ENCODE data around the gene SLC9A9.
"Not testable (repeated sequence)": the region's sequence is repeated elsewhere in the genome, so short reads cannot be mapped to it uniquely, and the experiment has no call there.

SLC9A9 gene

DNA sequence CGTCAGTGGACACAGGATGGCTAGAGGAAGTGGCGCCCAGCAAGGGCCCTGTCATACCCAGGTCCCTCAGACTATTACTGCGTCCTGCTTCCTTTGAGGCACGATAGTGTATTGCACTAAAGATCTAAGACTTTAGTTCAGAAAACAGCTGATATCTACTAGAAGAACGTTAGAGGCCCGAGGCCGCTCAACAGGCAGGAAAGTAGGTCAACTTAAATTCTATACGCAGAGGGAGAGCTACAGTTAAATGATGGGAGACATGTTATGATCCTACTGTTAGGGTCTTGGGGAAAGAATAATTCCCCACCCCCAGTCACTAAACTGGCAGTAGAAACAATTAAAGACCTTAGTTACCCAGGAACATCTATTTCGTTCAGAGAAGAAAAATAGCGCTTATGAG, 410.9 kb downstream of the SLC9A9 start:
- DNase-seq = no peak

DNA sequence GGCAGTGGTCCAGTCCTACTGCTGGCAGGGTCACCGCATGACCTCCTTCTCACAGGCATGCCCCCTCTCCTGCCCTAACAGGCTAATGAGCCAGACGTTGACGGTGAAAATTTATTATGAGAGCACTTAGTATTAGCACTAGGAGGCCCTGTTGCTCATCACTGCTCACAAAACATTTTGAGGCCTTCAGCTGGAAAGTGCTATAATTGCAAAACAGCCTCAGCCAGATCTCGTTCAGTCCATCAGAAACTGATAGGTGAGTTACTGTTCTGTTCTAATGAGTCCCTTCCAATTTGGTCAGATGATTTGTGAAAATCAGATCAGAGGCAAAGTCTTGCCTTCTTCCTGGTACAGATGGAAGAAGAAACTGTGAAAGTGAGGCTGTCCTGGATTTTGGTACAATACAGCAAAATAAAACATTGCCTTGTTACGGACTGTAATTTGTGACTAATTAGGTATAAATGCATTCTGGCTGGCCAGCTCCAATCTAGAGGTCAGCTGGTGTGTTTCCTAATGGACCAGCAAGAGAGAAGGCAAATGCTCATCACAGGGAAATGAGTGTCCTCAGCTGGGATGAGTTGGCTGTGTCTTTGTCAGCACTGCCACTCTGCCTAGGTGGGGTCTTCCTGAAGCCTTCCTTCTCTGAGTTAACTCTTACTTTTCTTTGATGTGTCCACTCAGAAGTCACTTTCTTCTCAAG, 411.9 kb downstream of the SLC9A9 start:
- no peak for DNase-seq

DNA sequence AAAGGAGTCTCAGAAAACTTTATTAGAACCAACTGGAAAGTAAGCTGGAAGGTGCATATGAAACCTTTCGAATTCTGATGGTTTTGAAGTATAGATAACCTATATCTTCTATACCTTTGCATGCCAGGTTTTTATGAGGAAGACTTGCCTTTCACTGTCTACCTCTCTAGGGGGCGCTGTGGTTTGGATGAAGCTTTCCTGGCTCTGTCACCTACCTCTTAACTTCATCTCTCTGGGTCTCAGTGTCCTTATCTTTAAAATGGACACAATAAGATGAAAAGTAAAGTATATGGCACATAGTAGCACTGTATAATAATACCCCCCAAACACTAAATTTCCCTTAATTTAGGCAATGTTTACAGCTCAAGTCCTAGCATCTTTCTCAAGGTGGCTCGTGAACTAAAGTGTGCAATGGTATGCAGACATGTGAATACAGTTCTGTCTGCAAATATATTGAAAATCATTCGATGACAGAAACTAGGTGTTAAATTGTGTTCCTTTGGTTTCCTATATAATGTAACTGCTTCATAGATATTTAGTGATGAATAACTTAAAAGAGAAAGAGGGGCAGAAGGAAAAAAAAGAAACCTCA, 414.4 kb downstream of the SLC9A9 start:
- no peak for DNase-seq

DNA sequence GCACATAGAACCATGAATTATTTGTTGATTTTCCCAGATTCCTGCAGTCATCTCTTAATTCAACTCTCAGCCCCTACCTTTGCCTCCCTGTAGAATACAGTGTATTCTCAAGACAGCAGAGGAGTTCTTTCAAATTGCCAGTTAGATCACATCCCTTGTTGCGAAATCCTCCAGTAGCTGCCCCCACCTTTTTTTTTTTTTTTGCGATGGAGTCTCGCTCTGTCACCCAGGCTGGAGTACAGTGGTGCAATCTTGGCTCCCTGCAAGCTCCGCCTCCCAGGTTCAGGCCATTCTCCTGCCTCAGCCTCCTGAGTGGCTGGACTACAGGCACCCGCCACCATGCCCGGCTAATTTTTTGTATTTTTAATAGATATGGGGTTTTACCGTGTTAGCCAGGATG, 417.0 kb downstream of the SLC9A9 start:
- not testable (repeated sequence) for DNase-seq

DNA sequence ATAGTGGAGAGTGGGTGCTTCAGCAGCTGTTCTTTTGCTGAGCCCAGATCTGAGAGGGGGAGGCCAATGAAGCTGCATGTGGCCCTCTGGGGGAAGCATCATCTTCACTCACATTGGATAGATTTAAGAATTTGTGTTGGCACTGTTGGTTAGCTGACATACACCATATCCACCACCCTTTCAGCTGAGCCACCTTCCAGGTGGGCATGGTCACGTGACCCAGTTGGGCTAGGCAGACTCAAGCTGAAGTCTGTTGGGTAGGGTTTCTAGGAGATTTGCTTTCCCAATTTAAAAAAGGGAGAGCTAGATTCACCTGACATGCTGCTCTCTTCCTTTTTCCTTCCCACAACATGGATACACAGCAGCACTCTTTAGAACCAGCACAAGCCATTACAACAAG, 417.7 kb downstream of the SLC9A9 start:
- DNase-seq = no peak

DNA sequence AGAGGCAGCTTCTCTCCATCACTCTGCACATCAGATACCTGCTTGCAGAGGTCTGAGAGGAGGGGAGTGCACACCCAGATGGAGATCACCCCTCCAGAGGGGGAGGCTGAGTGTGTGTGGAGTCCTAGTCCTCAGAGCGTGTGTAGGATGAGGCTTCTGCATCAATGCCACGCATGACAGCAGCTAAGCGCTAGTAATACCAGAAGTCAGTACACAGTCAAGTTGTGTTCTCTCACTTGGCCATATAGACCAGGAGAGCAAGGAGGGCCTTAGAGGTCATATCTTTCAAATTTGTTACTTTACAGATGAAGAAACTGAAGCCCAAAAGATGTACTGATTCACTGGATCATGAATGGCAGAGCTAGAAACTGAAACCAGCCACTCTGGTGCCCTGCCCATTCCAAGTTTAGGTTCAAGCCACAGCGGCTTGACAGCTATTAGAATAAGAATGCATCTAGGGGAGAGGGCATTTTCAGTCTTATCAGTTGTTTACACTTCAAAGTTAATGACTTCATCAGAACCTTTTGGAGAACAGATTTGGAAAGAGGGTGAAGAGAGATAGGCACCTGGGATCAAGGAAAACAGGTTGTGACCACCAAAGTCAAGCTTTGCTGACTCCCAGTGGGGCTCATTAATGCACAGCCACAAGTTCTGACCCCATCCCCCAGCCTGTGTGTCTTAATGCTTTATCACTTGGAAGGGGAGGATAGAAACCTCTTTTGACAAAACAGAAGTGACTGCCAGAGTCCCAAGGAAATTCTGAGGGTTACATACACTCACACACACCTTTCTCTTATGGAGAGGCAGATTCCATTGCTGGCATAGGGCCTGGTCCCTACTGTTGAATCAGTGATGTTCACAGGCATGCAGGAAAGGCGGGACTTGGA, 418.4 kb downstream of the SLC9A9 start:
- DNase-seq = no peak

DNA sequence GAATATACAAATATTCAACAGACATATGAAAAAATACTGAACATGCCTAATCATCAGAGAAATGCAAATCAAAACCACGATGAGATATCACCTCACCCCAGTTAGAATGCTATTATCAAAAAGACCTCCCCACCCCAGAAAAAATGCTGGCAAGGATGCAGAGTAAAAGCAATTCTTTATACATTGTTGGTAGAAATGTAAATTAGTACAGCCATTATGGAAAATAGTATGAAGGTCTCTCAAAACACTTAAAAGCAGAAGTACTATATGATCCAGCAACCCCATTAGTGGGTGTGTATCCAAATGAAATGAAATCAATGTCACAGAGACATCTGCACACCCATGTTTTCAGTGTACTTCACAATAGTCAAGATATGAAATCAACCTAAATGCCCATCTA, 420.0 kb downstream of the SLC9A9 start:
- DNase-seq = no peak

DNA sequence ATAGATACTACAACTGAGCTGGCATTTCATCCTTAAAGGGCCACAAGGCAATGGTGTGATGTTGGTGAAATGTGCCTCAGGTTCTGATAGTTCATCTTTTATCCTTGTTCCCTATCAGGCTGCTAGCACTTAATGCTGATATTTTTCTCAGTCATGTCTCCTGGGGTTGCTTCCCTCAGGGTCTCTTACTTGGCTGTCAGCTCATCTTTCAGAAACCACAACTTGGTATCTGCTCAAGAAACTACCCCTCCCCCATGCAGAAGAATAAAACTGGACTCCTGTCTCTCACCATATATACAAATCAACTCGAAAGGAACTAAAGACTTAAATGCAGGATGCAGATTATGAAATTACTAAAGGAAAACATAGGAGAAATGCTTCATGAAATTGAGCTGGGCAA, 420.6 kb downstream of the SLC9A9 start:
- DNase-seq = no peak

DNA sequence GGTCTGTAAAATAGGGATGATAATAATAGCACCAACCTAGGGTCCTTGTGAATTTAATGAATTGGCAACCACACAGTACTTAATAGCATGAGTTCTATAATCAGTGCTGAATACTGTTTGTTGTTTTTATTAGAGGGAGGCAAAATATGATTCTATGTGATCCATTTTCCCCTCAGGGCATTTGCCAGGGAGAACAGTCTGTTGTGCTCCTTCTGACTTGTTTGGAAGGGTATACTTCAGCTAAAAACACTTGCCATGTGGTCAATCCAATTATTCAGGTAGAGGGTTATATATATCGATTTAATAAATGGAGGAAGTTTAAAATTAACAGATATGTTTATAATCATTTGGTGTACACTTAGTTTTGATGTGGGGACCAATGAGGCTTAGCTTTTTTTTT, 423.4 kb downstream of the SLC9A9 start:
- DNase-seq = no peak

DNA sequence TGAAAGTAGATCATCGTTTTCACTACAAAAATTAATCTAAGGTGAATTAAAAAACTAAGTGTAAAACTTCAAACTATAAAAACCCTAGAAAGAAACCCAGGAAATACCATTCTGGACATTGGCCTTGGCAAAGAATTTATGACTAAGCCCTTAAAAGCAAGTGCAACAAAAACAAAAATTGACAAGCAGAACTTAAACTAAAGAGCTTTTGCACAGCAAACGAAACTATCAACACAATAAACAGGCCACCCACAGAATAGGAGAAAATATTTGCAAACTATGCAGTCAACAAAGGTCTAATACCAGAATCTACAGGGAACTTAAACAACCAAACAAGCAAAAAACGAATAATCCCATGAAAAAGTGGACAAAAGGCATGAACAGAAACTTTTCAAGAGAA, 426.7 kb downstream of the SLC9A9 start:
- DNase-seq = no peak

DNA sequence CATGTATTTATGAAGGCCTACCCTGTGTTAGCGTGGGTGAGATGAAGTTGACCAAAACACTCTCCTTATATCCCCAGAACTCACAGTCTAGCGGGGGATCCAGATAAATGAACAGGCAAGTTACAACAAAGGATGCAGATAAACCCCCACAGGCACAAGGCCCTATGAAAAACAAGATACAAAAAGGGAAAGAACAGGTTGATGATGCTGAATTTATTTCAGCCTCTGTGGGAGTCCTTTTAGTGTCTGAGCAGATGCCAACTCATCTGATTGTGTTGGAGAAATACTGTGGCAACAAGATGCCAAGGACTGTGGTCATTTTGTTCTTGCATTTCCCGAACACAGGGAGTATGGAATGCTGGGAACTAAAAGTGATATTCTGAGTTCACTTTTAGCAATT, 428.7 kb downstream of the SLC9A9 start:
- no peak for DNase-seq

DNA sequence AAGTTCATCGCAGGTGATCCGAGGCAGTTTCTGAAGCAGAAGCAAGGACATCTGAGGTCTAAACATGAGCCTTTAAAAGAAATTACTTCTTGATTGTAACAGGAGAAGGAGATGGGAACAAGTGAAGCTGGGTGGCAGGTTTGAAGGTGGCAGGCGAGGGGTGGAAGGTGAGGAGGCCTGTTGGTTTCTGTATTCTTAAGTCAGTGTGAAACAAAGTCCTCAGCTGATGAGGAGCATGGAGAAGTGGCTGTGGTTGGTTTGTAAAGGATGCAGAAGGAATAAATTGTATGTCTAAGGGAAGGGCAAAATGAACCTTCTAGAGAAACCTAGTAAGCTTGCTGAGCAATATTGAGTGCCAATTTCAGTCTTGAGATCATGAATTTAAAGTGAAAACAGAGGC, 429.9 kb downstream of the SLC9A9 start:
- no peak for DNase-seq

DNA sequence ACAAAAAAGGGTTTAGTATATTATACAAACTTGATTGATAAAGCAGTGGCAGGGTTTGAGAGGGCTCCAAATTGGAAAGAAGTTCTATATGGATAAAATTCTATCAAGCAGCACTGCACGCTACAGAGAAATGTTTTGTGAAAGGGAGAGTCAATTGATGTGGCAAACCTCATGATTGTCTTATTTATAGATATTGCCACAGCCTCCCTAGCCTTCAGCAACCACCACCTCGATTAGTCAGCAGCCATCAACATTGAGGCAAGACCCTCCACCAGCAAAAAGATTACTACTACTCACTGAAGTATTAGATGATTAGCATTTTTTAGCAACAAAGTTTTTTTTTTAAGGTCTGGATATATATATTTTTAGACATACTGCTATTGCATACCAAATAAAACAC, 432.0 kb downstream of the SLC9A9 start:
- no peak for DNase-seq

DNA sequence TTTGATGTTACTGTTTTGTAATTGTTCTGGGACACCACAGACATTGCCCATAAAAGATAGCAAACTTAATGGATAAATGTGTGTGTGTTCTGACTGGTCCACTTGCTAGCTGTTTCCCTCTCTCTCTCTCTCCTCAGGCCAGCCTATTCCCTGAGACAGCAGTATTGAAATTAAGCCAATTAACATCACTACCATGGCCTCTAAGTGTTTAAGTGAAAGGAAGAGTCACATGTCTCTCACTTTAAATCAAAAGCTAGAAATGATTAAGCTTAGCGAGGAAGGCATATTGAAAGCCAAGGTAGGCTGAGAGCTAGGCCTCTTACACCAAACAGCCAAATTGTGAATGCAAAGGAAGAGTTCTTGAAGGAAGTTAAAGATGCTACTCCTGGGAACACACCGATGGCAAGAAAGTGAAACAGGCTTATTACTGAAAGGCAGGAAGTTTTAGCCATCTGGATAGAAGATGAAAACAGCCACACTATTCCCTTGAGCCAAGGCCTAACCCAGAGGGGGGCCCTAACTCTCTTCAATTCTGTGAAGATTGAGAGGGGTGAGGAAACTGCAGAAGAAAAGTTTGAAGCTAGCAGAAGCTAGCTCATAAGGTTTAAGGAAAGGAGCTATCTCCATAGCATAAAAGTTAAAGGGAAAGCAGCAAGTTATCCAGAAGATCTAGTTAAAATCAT, 433.6 kb downstream of the SLC9A9 start:
- no peak for DNase-seq

DNA sequence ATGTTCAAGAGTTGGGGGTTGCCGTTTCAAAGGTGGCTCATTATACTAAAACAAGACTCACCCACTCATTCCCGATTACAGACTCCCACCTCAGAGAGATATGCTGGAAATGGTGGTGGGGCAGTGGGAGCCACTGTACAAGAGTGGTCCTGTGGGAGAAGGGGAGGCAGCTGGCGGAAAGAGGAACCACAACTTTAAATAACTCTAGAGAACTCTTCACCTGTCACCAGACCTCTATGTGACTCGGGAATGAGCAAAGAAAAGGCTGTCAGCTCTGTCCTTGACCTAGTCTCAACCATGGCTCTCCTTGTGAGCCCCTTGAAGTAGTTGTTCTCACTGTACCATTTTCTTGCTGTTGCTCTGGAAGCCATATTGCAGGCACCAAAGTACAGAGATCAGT, 434.9 kb downstream of the SLC9A9 start:
- DNase-seq = no peak

DNA sequence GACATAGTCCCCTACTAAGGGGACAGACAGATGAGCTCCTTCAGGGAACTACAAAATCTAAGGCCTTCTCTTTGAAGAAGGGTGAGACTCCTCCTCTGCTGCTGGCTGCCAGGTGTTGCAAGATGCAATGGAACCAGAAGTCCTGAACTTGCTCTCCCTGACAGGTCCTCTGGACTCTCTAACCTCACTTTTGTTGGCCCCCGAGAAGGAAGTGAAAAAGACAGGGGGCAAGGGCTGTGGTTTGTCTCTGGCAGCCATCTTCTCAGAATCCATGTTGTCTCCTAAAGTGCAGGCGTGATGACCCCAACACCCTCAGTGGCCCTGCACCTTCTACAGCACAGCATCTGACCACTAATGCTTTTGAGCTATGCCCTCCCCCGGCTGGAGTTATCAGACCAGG, 436.2 kb downstream of the SLC9A9 start:
- DNase-seq = no peak

DNA sequence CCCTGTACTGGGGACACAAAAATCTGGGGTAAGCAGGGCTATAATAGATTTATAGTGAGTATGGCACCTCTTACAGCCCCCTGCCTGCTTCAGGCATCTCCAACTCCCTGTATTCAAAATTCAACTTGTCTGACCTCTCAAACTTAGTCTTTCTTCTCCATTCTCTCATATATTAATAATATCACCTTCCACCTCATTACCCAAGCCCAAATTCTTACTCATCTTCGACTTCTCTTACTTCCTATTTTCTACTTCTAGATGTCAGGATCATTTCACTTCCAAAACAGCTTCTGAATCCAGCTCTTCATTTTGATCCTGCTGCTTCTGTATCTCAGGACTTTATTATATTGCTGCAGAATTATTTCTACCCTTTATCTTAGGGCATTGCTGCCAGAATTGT, 438.0 kb downstream of the SLC9A9 start:
- DNase-seq = no peak

DNA sequence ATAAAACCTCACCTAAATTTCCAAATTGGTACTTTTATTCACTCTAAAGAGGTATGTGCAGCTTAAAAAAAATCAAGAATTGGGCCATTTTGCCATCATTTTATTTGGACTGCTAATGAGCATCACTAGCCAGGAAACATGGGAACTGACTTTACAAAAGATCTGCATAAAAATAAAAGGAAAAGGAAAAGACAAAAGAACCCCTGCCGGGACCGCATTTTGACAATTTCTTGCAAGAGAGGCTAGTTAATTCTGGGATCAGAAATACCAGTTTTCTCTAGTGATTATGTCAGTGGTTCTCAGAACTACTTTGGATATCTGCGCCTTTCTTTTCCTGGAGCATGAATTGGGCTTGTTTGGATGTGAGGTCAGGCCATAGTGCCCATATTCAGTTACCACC, 439.5 kb downstream of the SLC9A9 start:
- no peak for DNase-seq

DNA sequence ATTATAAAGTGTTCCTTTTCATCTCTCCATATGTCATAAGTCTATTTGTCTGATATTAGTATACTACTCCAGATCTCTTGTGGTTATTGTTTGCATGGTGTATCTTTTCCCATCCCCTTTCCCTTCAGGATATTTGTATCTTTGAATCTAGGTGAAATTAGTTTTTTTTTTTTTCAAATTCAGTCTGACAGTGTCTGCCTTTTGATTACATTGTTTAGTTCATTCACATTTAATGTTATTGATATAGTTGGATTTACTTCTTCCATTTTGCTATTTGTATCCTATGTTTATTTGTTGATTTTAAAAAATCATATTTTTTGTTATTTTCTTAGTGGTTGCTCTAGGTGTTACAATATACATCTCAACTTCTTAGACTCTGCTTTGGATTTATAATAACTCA, 445.7 kb downstream of the SLC9A9 start:
- DNase-seq = no peak

DNA sequence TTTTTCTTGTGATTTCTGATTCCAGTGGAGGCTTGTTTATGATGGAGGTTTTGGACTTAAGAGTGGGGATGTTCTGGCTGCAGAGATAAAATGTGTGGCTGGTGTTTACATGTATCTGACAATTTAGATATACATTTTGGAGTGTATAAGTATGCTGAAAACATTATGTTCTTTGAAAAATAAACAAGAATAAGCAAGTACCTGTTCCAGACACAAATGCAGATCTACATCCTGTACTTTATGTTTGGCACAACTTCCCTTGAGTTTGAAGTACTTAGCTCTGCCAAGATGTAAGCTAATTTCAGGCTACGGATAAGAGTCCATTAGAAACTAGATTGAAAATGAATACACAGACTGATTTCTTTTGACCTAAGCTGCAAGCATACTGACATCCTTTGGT, 451.5 kb downstream of the SLC9A9 start:
- DNase-seq = no peak

DNA sequence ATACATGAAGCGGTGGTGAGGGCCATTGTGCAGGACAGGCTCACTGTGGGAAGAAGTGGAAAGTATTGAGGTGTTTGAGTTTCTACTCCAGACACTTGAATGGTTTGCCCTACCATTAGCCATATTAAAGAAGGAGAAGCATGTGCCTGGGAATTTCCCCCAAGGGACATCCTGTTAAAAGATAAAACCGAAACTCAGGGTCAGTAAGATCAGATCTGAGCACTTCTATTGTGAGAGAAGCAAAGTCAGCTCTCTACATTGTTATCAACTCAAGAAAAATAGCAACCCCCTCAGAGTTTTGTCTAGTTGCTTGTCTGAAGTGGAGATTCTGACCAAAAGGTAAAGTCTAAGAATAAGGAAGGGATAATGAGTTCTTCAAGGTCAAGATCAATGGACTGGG, 458.9 kb downstream of the SLC9A9 start:
- DNase-seq = no peak

DNA sequence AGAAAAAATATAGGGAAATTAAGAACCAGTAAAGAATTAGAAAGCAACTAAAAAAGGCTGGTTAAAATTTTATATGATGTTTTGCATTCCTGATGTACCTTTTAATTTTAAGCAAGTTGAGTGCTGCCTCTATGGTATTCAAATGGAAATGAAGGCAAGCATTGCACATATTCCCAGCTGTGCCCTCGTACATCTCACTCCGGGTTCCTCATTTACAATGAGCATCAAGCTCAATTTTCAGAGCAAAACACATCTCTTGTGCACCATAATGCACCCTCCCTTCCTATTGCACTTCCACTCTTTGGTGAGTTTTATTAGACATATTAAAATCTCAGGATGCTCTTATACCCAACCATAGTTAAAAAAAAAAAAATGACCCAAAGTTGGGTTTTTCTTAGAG, 460.8 kb downstream of the SLC9A9 start:
- no peak for DNase-seq

DNA sequence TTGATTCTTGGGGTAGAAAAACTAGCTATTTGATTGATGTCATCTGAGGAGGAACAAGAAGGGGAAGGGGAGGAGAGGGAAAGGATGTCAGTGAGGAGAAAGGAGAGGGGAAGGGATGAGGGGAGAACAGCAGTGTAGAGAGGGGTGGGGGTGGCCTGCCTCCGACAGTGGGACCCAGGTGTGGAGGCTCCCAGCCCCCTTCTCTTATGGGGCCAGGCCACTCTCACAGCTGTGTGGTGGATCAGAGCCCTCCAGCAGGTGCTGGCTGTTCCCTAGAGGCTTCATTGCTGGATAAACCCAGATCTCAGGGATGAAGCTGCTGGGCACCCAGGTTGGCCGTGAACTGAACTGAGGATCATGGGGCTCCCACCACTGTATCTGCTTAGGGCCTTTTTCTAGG, 464.2 kb downstream of the SLC9A9 start:
- no peak for DNase-seq

DNA sequence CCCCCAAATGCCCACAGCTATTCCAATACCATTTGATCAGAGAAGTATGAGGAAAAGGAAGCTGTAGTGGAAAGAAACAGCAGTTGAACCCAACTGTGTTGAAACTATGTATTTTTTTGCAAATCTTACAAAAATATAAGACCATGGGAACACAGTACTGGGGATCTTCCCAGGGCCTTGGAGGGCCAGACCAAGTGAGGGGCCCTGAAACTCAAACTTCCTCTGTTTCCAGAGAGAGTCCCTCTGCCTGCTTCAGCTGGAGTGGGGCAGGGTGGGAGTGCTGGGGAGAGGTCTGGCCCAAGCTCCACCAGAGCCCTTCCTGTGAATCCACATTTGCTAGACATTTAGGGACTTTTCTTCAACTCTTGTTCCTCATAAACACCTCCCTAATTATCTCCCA, 464.8 kb downstream of the SLC9A9 start:
- no peak for DNase-seq

Measured in 8988T (cell line).